GM06990 (cell line): ENCODE measurements around the gene AATK.

ENCODE experiments used
- DNase-seq: peaks from one replicate; pipeline ENCODE4 v3.0.0-alpha.2; 2011; ENCODE audit not compliant: insufficient read length; ENCODE audit errors: extremely low read depth
- H3K27me3 ChIP-seq: replicated peaks from 2 replicates; pipeline ENCODE4 v1.6.0; 2011; ENCODE audit warnings: low read length; ENCODE audit not compliant: control insufficient read depth, insufficient read depth
- H3K36me3 ChIP-seq: 2 replicates; pipeline ENCODE4 v1.5.1; 2011; ENCODE audit warnings: low read length; ENCODE audit not compliant: control insufficient read depth, insufficient read depth
- H3K4me3 ChIP-seq: replicated peaks from 2 replicates; pipeline ENCODE4 v1.5.1; 2011; ENCODE audit warnings: low read depth, mild to moderate bottlenecking, control low read depth, low read length
- TF ChIP-seq, protein P1 (sequence below): IDR thresholded peaks from 2 replicates; pipeline ENCODE4 v1.5.1; 2011; ENCODE audit warnings: low read length, control low read depth, mild to moderate bottlenecking, inconsistent platforms; ENCODE audit not compliant: insufficient read depth, poor library complexity, severe bottlenecking

AATK gene

DNA sequence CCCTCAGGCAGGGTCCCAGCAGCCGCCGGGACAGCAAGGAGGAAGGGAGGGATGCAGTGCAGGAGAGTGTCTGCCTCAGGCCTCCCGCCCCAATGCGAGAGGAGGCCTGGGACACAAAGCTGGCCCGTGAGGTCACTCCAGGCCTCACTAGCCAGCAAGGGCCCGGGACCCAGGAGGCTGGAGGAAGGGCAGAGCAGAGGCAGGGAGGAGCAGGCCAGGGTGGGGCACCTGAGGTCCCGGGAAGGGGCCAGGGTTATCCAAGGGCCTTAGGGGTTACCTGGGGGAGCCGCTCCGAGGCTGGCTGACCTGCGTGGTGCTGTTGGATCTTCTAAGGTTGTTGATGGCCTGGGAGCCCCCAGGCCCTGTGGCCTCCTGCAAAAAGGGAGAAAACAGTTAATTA, 42.6 kb upstream of the AATK start:
- no peak for DNase-seq
- H3K4me3 ChIP-seq = no peak overlapping the region
- H3K27me3 ChIP-seq = no peaks in the 10 kb centered on the region
- peaks cover 1% of the 10 kb centered on the region for H3K36me3 ChIP-seq
- TF ChIP-seq, protein P1, sequence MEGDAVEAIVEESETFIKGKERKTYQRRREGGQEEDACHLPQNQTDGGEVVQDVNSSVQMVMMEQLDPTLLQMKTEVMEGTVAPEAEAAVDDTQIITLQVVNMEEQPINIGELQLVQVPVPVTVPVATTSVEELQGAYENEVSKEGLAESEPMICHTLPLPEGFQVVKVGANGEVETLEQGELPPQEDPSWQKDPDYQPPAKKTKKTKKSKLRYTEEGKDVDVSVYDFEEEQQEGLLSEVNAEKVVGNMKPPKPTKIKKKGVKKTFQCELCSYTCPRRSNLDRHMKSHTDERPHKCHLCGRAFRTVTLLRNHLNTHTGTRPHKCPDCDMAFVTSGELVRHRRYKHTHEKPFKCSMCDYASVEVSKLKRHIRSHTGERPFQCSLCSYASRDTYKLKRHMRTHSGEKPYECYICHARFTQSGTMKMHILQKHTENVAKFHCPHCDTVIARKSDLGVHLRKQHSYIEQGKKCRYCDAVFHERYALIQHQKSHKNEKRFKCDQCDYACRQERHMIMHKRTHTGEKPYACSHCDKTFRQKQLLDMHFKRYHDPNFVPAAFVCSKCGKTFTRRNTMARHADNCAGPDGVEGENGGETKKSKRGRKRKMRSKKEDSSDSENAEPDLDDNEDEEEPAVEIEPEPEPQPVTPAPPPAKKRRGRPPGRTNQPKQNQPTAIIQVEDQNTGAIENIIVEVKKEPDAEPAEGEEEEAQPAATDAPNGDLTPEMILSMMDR = no peak

DNA sequence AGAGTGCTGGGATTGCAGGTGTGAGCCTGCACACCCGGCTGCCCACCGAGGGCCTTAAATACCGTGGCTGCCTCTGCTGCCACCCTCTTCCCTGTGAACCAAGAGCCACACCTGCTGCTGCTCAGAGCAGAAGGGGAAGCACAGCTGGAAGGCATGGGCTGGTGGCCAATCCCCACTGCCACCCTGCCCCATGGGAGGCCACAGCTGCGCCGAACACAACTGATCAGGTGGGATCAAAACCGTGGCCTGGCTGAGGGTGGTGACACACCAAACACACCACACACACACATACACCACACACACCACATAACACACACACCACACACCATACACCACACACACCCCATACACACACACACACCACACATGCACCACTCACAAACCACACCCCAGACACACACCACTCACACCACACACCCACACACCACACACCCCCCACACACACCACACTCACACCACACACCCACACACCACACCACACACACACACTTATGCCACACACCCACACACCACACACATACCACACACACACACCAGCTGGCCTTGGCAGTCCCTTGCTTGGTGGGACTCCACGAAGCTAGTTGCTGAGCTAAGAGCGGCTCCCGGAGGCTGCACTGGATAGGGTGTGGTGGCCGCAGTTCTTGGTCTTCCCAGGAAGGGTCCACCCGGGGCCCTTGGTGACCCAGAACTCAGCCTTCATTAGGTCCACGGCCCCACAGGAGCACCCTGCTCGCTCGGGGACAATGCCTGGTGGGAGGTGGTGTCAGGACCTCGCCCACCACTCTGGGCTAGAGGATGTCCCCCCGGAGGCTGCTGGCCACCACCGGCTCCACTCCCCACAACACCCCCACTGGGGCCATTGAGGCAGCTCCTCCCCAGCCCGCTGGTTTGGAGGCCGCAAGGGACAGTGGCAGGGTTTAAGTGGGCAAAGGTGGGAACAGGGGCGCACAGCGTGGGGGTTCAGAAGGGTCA, 41.9 kb upstream of the AATK start:
- Histone ChIP-seq H3K36me3 (peaks cover 4% of the 10 kb centered on the region), H3K4me3 (no peak overlapping the region), H3K27me3 (no peaks in the 10 kb centered on the region)
- TF ChIP-seq, protein P1 = no peak
- no peak for DNase-seq

DNA sequence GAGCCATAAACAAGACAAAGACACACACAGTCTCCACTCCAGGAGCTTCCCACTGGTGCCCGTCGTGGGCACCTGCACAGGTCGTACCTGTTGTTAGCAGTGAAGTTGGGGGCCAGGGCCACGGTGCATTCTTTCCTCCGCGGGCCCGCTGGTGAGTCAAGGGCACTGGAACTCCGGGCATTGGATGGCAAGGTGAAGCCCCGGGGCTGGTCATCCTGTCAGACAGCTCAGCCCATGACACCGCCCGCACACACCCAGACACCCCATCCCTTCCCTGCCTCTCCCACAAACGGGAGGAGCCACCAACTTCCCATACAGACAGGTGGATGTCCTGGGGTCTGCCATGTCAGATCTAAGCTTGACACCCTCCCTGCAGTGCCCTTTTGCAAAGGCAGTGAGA, 40.6 kb upstream of the AATK start:
- TF ChIP-seq, protein P1 = no peak
- Histone ChIP-seq H3K36me3 (peaks cover 4% of the 10 kb centered on the region), H3K27me3 (no peaks in the 10 kb centered on the region), H3K4me3 (no peak overlapping the region)
- no peak for DNase-seq

DNA sequence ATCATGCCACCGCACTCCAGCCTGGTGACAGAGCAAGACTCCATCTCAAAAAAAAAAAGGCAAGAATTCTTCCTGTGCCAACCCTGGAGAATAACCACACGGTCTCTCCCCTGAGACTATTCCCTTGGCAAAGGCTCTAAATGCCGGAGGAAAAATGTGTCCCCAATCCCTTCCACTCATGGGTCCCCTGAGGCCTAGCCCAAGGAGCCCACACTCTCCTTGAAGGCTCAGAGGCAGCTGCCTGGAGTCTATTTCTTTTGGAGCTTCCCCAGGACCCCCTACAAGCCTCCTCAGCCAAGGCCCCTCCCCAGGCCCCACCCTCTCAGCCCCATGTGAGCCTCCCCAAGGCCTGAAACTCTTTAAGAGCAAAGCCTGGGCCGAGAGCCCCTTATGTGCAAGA, 40.1 kb upstream of the AATK start:
- Histone ChIP-seq H3K36me3 (peaks cover 4% of the 10 kb centered on the region), H3K4me3 (no peak overlapping the region), H3K27me3 (no peaks in the 10 kb centered on the region)
- TF ChIP-seq, protein P1 = no peak
- DNase-seq = no peak

DNA sequence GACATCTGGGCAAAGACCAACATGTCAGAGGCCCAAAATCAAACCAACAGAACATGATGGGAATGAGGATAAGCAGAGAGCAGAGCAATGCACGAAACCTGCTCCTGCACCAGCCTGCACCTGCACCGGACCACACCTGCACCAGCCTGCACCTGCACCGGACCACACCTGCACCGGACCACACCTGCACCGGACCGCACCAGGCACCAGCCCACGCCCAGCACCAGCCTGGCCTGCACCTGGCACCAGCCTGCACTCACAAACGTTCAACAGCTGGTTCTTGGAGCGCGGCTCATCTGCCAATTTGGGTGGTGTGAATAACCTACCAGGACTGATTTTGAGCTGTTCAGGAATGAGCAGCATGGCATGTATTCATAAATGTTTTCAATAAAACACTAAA, 38.6 kb upstream of the AATK start:
- no peak for DNase-seq
- H3K4me3 ChIP-seq = no peak overlapping the region
- H3K27me3 ChIP-seq = no peaks in the 10 kb centered on the region
- TF ChIP-seq, protein P1 = no peak
- H3K36me3 ChIP-seq = peaks cover 4% of the 10 kb centered on the region
